AG09309 (cell line): ENCODE measurements around the gene MYO1E.

ENCODE experiments used
- DNase-seq: peaks from one replicate; pipeline ENCODE4 v3.0.0-alpha.2; 2010; ENCODE audit warnings: low read depth
- H3K4me3 ChIP-seq: 2 replicates; pipeline ENCODE4 v1.5.1; 2011; ENCODE audit warnings: mild to moderate bottlenecking, low read depth, low read length, moderate library complexity; ENCODE audit not compliant: control insufficient read depth
- CTCF ChIP-seq: IDR thresholded peaks from 2 replicates; pipeline ENCODE4 v1.5.1; 2011; ENCODE audit warnings: mild to moderate bottlenecking, low read depth, low read length, inconsistent platforms; ENCODE audit not compliant: insufficient read depth, control insufficient read depth; ENCODE audit errors: missing control alignments

MYO1E gene

GRCh38 chr15:59366333-59367021, 6.2 kb downstream of the MYO1E start:
- no peak for DNase-seq
- H3K4me3 ChIP-seq = no peak overlapping the region
- no peak for TF ChIP-seq CTCF

- DNase-seq = no peak
- no peak overlapping the region for H3K4me3 ChIP-seq
- no peak for TF ChIP-seq CTCF
Observed at GRCh38 chr15:59364248-59364647, 8.4 kb downstream of the MYO1E start.

- DNase-seq = no peak
- TF ChIP-seq CTCF = no peak
- H3K4me3 ChIP-seq = no peak overlapping the region
Observed at GRCh38 chr15:59362331-59362730, 10.3 kb downstream of the MYO1E start.

GRCh38 chr15:59360896-59361295, 11.8 kb downstream of the MYO1E start:
- H3K4me3 ChIP-seq = no peak overlapping the region
- DNase-seq = no peak
- peak; percentile 2 for TF ChIP-seq CTCF

- TF ChIP-seq CTCF = peak; percentile 20
- DNase-seq = no peak
- no peak overlapping the region for H3K4me3 ChIP-seq
Observed at GRCh38 chr15:59360305-59360704, 12.4 kb downstream of the MYO1E start.

GRCh38 chr15:59355730-59356129, 16.9 kb downstream of the MYO1E start:
- no peak for TF ChIP-seq CTCF
- no peak overlapping the region for H3K4me3 ChIP-seq
- DNase-seq = no peak
